NT2/D1 (cell line): ENCODE measurements around the gene ZNF628.

ENCODE experiments used
- DNase-seq: peaks from one replicate; pipeline ENCODE4 v3.0.0-alpha.2; 2011; ENCODE audit warnings: low read depth, low spot score
- H3K27me3 ChIP-seq: 2 replicates; pipeline ENCODE4 v1.6.0; 2011; ENCODE audit warnings: mild to moderate bottlenecking; ENCODE audit not compliant: insufficient read length, insufficient read depth
- H3K36me3 ChIP-seq: 2 replicates; pipeline ENCODE4 v1.6.1; 2011; ENCODE audit warnings: mild to moderate bottlenecking, low read length, mixed read lengths; ENCODE audit not compliant: insufficient read depth, insufficient read length
- H3K4me1 ChIP-seq: 2 replicates; pipeline ENCODE4 v1.5.1; 2011; ENCODE audit not compliant: insufficient read depth, insufficient read length
- H3K4me3 ChIP-seq: 2 replicates; pipeline ENCODE4 v1.5.1; 2011; ENCODE audit warnings: low read depth; ENCODE audit not compliant: insufficient read length
- H3K9ac ChIP-seq: 2 replicates; pipeline ENCODE4 v1.6.0; 2011; ENCODE audit warnings: low read depth; ENCODE audit not compliant: insufficient read length
- H3K9me3 ChIP-seq: 2 replicates; pipeline ENCODE4 v1.5.1; 2011; ENCODE audit warnings: mild to moderate bottlenecking, low read length; ENCODE audit not compliant: insufficient read depth
- SUZ12 ChIP-seq: IDR thresholded peaks from 2 replicates; pipeline ENCODE4 v1.6.1; 2011; ENCODE audit not compliant: insufficient read length, insufficient read depth; ENCODE audit errors: extremely low read depth
- YY1 ChIP-seq: IDR thresholded peaks from 2 replicates; pipeline ENCODE4 v1.6.1; 2011; ENCODE audit not compliant: insufficient read length, insufficient read depth
- ZNF274 ChIP-seq: IDR thresholded peaks from 2 replicates; pipeline ENCODE4 v1.6.1; 2011; ENCODE audit warnings: mild to moderate bottlenecking, low read depth, low read length

Gene ZNF628

GRCh38 chr19:55516878-55517620 is 40.6 kb downstream of the ZNF628 start:
- Histone ChIP-seq H3K9ac (peak overlapping the region; percentile 47), H3K27me3 (no peaks in the 10 kb centered on the region)
- TF ChIP-seq YY1, result no peak
- no peak for TF ChIP-seq ZNF274
- no peak for TF ChIP-seq SUZ12

GRCh38 chr19:55519451-55520311 is 43.3 kb downstream of the ZNF628 start:
- no peaks in the 10 kb centered on the region for H3K36me3 ChIP-seq
- no peak overlapping the region for H3K4me3 ChIP-seq
- H3K4me1 ChIP-seq, result peaks cover 8% of the 10 kb centered on the region
- no peak for DNase-seq
- no peaks in the 10 kb centered on the region for H3K9me3 ChIP-seq
- no peaks in the 10 kb centered on the region for H3K27me3 ChIP-seq
- no peak overlapping the region for H3K9ac ChIP-seq
- no peak for TF ChIP-seq YY1
- no peak for TF ChIP-seq SUZ12
- no peak for TF ChIP-seq ZNF274

More at GRCh38 chr19:55516878-55517620, 40.6 kb downstream of the ZNF628 start:
- Histone ChIP-seq H3K4me3 (peak overlapping the region; percentile 16), H3K36me3 (no peaks in the 10 kb centered on the region), H3K9me3 (no peaks in the 10 kb centered on the region), H3K4me1 (peaks cover 8% of the 10 kb centered on the region)
- DNase-seq, result peak; percentile 81

DNA sequence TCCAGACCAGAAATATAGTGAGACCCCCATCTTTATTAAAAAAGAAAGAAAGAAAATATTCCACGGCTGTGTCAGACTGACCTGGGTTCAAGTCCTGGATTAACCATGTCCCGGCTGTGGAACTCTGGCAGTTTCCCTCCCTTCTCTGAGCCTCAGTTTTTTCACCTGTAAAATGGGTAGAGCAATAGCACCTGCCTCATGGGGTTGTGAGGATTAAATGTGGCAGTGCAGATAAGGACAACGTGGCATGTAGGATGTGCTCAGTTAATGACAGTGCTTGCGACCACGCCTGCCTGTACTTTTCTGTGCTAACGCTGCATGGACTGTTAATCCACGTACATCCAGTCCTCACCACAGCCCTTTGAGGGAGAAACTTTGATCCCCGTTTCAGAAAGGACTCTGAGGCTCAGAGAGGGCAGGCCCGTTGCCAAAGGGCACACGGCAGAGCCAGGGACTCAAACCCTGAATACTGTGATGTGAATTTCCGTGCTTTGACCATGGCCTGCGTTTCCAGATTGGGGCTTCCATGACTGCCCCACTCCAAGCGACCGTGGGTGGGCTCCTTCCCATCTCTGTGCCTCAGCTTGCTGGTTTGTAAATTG is 44.4 kb downstream of the ZNF628 start:
- H3K4me3 ChIP-seq, result no peak overlapping the region
- TF ChIP-seq YY1 (no peak), ZNF274 (no peak), SUZ12 (no peak)
- no peak overlapping the region for H3K9ac ChIP-seq
- H3K4me1 ChIP-seq, result peaks cover 10% of the 10 kb centered on the region
- H3K27me3 ChIP-seq, result no peaks in the 10 kb centered on the region
- H3K36me3 ChIP-seq, result no peaks in the 10 kb centered on the region
- H3K9me3 ChIP-seq, result no peaks in the 10 kb centered on the region
- DNase-seq, result no peak

DNA sequence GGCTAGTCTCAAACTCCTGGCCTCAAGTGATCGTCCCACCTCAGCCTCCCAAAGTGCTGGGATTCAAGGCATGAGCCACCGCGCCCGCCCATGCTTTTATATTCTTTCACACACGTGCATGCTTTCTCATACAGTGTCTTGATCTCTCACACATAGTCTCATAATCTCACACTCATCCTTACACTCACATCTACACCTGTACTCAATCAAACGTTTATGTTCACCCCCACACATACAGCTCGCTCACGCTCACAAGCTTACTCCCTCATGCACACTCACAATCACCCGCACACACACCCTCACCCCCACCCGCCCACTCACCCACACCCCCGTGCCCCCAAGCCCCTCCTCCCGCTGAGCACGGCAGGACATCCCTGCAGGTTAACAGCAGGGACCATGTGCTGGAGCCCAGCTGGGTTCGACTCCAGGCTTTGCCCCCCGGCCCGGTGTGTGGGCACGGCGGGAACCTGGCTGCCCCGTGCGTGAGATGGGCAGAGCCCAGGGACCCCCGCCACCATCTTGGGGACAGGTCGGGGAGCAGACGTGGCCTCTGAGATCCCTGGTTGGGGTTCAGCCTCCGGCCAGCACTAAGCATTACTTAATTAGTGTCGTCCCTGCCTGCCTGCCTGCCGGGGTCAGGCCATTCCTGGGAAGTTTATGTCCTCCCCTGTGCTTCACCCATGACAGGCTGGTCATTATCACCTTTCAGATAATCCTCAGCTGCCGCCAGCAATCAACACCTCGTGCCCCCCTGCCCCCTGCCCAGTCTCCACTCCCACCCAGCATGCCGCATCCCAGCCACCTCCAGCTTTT is 49.1 kb downstream of the ZNF628 start:
- no peaks in the 10 kb centered on the region for H3K9me3 ChIP-seq
- H3K4me3 ChIP-seq, result no peak overlapping the region
- DNase-seq, result no peak
- no peaks in the 10 kb centered on the region for H3K36me3 ChIP-seq
- H3K9ac ChIP-seq, result no peak overlapping the region
- H3K27me3 ChIP-seq, result no peaks in the 10 kb centered on the region
- TF ChIP-seq ZNF274 (no peak), SUZ12 (no peak)
- H3K4me1 ChIP-seq, result peaks cover 19% of the 10 kb centered on the region

GRCh38 chr19:55526216-55527196 is 50.1 kb downstream of the ZNF628 start:
- Histone ChIP-seq H3K27me3 (no peaks in the 10 kb centered on the region), H3K36me3 (peaks cover 5% of the 10 kb centered on the region), H3K9me3 (no peaks in the 10 kb centered on the region), H3K9ac (no peak overlapping the region), H3K4me3 (no peak overlapping the region), H3K4me1 (peaks cover 19% of the 10 kb centered on the region)
- TF ChIP-seq ZNF274 (no peak), YY1 (no peak), SUZ12 (no peak)
- DNase-seq, result no peak
